Measurements from ENCODE around the gene EPN2.

DNA sequence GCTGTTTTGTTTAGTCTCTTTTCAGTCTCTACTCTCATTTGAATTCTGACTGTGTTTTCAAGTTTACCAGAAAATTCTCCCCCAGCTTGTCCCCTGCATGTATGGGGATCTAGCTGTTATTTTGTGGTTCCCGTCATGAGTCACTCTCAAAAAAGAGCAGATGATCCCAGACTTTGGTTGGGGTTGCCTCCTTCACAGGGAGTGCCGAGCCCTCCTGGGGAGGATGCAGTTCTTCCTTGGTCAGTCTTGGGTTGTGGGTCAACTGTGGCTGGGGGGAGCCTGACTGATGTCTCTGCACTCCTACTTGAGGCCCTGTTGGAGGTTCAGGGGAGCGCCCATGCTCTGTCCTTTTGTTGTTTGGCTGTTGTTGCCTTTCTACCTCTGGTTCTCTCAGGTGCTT is 37.7 kb downstream of the EPN2 start:
- TF ChIP-seq, protein P1, sequence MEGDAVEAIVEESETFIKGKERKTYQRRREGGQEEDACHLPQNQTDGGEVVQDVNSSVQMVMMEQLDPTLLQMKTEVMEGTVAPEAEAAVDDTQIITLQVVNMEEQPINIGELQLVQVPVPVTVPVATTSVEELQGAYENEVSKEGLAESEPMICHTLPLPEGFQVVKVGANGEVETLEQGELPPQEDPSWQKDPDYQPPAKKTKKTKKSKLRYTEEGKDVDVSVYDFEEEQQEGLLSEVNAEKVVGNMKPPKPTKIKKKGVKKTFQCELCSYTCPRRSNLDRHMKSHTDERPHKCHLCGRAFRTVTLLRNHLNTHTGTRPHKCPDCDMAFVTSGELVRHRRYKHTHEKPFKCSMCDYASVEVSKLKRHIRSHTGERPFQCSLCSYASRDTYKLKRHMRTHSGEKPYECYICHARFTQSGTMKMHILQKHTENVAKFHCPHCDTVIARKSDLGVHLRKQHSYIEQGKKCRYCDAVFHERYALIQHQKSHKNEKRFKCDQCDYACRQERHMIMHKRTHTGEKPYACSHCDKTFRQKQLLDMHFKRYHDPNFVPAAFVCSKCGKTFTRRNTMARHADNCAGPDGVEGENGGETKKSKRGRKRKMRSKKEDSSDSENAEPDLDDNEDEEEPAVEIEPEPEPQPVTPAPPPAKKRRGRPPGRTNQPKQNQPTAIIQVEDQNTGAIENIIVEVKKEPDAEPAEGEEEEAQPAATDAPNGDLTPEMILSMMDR (conservative IDR thresholded peaks at IDR 0.05): no peak
- TF ChIP-seq EZH2 (IDR thresholded peaks at IDR 0.05; ENCODE audit: low read depth): no peak

Measured in PC-9 (cell line).